HG02938 (cell line): ENCODE data around the gene FYB1.
A peak's percentile ranks its signal among the peaks of the same experiment; 100 is the strongest.
"Not testable (repeated sequence)": the region's sequence is repeated elsewhere in the genome, so short reads cannot be mapped to it uniquely, and the experiment has no call there.

ENCODE experiments used
- ATAC-seq: cut with Tn5 transposase; IDR thresholded peaks from one replicate; pipeline ENCODE4 v1.9.1; 2021; ENCODE audit warnings: mild to moderate bottlenecking, moderate library complexity; ENCODE audit not compliant: unreplicated experiment

FYB1 gene

GRCh38 chr5:39219437-39219836 is at the start of gene FYB1:
TSS of gene FYB1 (minus strand) at chr5:39219563. CDS start at chr5:39202960, 16,603 bp downstream.
- no peak for ATAC-seq

- no peak for ATAC-seq
These were observed 47.8 kb upstream of the FYB1 start for GRCh38 chr5:39267186-39267585.

- no peak for ATAC-seq
These were observed 47.1 kb upstream of the FYB1 start for GRCh38 chr5:39266442-39266841.

- ATAC-seq = peak; percentile 85
These were observed 45.2 kb upstream of the FYB1 start for GRCh38 chr5:39264528-39264927.

GRCh38 chr5:39262981-39263380 is 43.6 kb upstream of the FYB1 start:
- no peak for ATAC-seq

- ATAC-seq = no peak
These were observed 40.7 kb upstream of the FYB1 start for GRCh38 chr5:39260095-39260494.

GRCh38 chr5:39257554-39257953 is 38.2 kb upstream of the FYB1 start:
- no peak for ATAC-seq

GRCh38 chr5:39256477-39257235 is 37.3 kb upstream of the FYB1 start:
- peak; percentile 71 for ATAC-seq

GRCh38 chr5:39255406-39255805 is 36.0 kb upstream of the FYB1 start:
- no peak for ATAC-seq

GRCh38 chr5:39254671-39255070 is 35.3 kb upstream of the FYB1 start:
- ATAC-seq = no peak

- ATAC-seq = no peak
These were observed 33.8 kb upstream of the FYB1 start for GRCh38 chr5:39253196-39253595.

- ATAC-seq = no peak
These were observed 30.4 kb upstream of the FYB1 start for GRCh38 chr5:39249564-39250274.

- ATAC-seq = no peak
These were observed 29.7 kb upstream of the FYB1 start for GRCh38 chr5:39249069-39249468.

- ATAC-seq = no peak
These were observed 21.4 kb upstream of the FYB1 start for GRCh38 chr5:39240750-39241149.

- ATAC-seq = no peak
These were observed 19.2 kb upstream of the FYB1 start for GRCh38 chr5:39238366-39239105.

- ATAC-seq = no peak
These were observed 17.4 kb upstream of the FYB1 start for GRCh38 chr5:39236718-39237117.

GRCh38 chr5:39235648-39236047 is 16.3 kb upstream of the FYB1 start:
- no peak for ATAC-seq

- ATAC-seq = not testable (repeated sequence)
These were observed 15.1 kb upstream of the FYB1 start for GRCh38 chr5:39234494-39234893.

- ATAC-seq = no peak
These were observed 14.4 kb upstream of the FYB1 start for GRCh38 chr5:39233783-39234182.

- ATAC-seq = no peak
These were observed 12.6 kb upstream of the FYB1 start for GRCh38 chr5:39231705-39232525.

GRCh38 chr5:39228596-39228995 is 9.2 kb upstream of the FYB1 start:
- no peak for ATAC-seq
